GM11168 (cell line): ENCODE results near the gene CHGA.

Experiments
- in situ Hi-C: fragments of 300-500 bp; cut with MboI; formaldehyde crosslinking; loops from one replicate; pipeline ENCODE4 v1.12.0; 2022; ENCODE audit warnings: low sequenced_read_pairs; ENCODE audit not compliant: unreplicated experiment

Gene CHGA

GRCh38 chr14:92902726-92903125 lies 20.2 kb upstream of the CHGA start:
- in situ Hi-C loops = no loop called here

GRCh38 chr14:92903359-92903758 lies 19.6 kb upstream of the CHGA start:
- in situ Hi-C loops = no loop called here

GRCh38 chr14:92905667-92906066 lies 17.3 kb upstream of the CHGA start:
- in situ Hi-C loops = no loop called here

- in situ Hi-C loops = no loop called here
Measured at GRCh38 chr14:92906420-92906819, 16.5 kb upstream of the CHGA start.

- in situ Hi-C loops = no loop called here
Measured at GRCh38 chr14:92906823-92907222, 16.1 kb upstream of the CHGA start.

- in situ Hi-C loops = no loop called here
Measured at GRCh38 chr14:92907316-92907911, 15.5 kb upstream of the CHGA start.

- in situ Hi-C loops = no loop called here
Measured at GRCh38 chr14:92914087-92914656, 8.8 kb upstream of the CHGA start.

- in situ Hi-C loops = no loop called here
Measured at GRCh38 chr14:92916201-92916600, 6.7 kb upstream of the CHGA start.

GRCh38 chr14:92917041-92917940 lies 5.7 kb upstream of the CHGA start:
- in situ Hi-C loops = no loop called here

- in situ Hi-C loops = no loop called here
Measured at GRCh38 chr14:92917956-92918355, 5.0 kb upstream of the CHGA start.

- in situ Hi-C loops = no loop called here
Measured at GRCh38 chr14:92920001-92920400, 2.9 kb upstream of the CHGA start.

- in situ Hi-C loops = no loop called here
Measured at GRCh38 chr14:92922155-92922735, 705 bp upstream of the CHGA start.

GRCh38 chr14:92923744-92924103 lies 774 bp downstream of the CHGA start:
- in situ Hi-C loops = no loop called here

- in situ Hi-C loops = no loop called here
Measured at GRCh38 chr14:92924247-92924646, 1.3 kb downstream of the CHGA start.

GRCh38 chr14:92925446-92925845 lies 2.5 kb downstream of the CHGA start:
- in situ Hi-C loops = no loop called here

GRCh38 chr14:92926180-92926845 lies 3.4 kb downstream of the CHGA start:
- in situ Hi-C loops = no loop called here

- in situ Hi-C loops = no loop called here
Measured at GRCh38 chr14:92926931-92927330, 4.0 kb downstream of the CHGA start.

- in situ Hi-C loops = no loop called here
Measured at GRCh38 chr14:92927349-92928257, 4.7 kb downstream of the CHGA start.

- in situ Hi-C loops = no loop called here
Measured at GRCh38 chr14:92928258-92928629, 5.3 kb downstream of the CHGA start.
